Middle frontal gyrus (tissue), 1 donor: ENCODE data around the gene CNPY1.

Experiments used
- DNase-seq: peaks from one replicate; pipeline ENCODE4 v3.0.0-alpha.2; 2015; ENCODE audit warnings: low spot score; ENCODE audit errors: extremely low spot score

The CNPY1 gene

GRCh38 chr7:155559519-155560108, 13.3 kb upstream of the CNPY1 start:
- no peak for DNase-seq

- no peak for DNase-seq
Observed at GRCh38 chr7:155558961-155559360, 12.6 kb upstream of the CNPY1 start.

- no peak for DNase-seq
Observed at GRCh38 chr7:155558351-155558750, 12.0 kb upstream of the CNPY1 start.

- no peak for DNase-seq
Observed at GRCh38 chr7:155557778-155558177, 11.4 kb upstream of the CNPY1 start.

- no peak for DNase-seq
Observed at GRCh38 chr7:155556763-155557162, 10.4 kb upstream of the CNPY1 start.

- DNase-seq, result no peak
Observed at GRCh38 chr7:155555116-155555695, 8.8 kb upstream of the CNPY1 start.

GRCh38 chr7:155553871-155554270, 7.5 kb upstream of the CNPY1 start:
- no peak for DNase-seq

GRCh38 chr7:155551785-155552611, 5.6 kb upstream of the CNPY1 start:
- DNase-seq, result no peak

GRCh38 chr7:155550916-155551315, 4.6 kb upstream of the CNPY1 start:
- no peak for DNase-seq

GRCh38 chr7:155549226-155549625, 2.9 kb upstream of the CNPY1 start:
- no peak for DNase-seq

- no peak for DNase-seq
Observed at GRCh38 chr7:155547161-155547791, 917 bp upstream of the CNPY1 start.

GRCh38 chr7:155545348-155545747, 1.0 kb downstream of the CNPY1 start:
- no peak for DNase-seq

- DNase-seq, result no peak
Observed at GRCh38 chr7:155544485-155544884, 1.9 kb downstream of the CNPY1 start.

GRCh38 chr7:155543926-155544325, 2.4 kb downstream of the CNPY1 start:
- no peak for DNase-seq

GRCh38 chr7:155543011-155543876, 3.1 kb downstream of the CNPY1 start:
- no peak for DNase-seq

- no peak for DNase-seq
Observed at GRCh38 chr7:155541986-155542675, 4.2 kb downstream of the CNPY1 start.

- DNase-seq, result no peak
Observed at GRCh38 chr7:155540553-155540952, 5.8 kb downstream of the CNPY1 start.

GRCh38 chr7:155538293-155538692, 8.1 kb downstream of the CNPY1 start:
- no peak for DNase-seq

- DNase-seq, result no peak
Observed at GRCh38 chr7:155536451-155536850, 9.9 kb downstream of the CNPY1 start.

GRCh38 chr7:155534691-155535090, 11.7 kb downstream of the CNPY1 start:
- DNase-seq, result no peak
